ENCODE measurements around the gene MYNN. TPM values are rescaled to one million over a fixed set of nuclear protein-coding genes. Genes with fewer than 3 reads are reported as not detected.
"Not testable (repeated sequence)": the region's sequence is repeated elsewhere in the genome, so short reads cannot be mapped to it uniquely, and the experiment has no call there.

The MYNN gene
- 12.4 TPM for total RNA-seq
- long read RNA-seq, full-length matches to known transcripts, result 31 of 37 reads
- long read RNA-seq, partial matches to known transcripts, result 0 of 37 reads
- long read RNA-seq, other reads (novel, unspliced or antisense), result 6 of 37 reads

GRCh38 chr3:169772897-169773816, at the start of gene MYNN:
Gene MYNN, plus strand, starts transcription at chr3:169773396. Its CDS starts 900 bp downstream, at chr3:169774296.
- H3K4me1 ChIP-seq, result peaks cover 47% of the 10 kb centered on the region
- no peak for TF ChIP-seq CTCF (IDR thresholded peaks at IDR 0.05; ENCODE audit: borderline replicate concordance)
- H3K36me3 ChIP-seq, result peaks cover 40% of the 10 kb centered on the region
- intact Hi-C loops (cut with micrococcal nuclease), result no loop called here
- peak; percentile 92 for DNase-seq
- H3K27ac ChIP-seq (replicated peaks), result peak within 1 kb of the TSS; percentile 99
- H3K9me3 ChIP-seq (replicated peaks), result peaks cover 3% of the 10 kb centered on the region
- peak within 1 kb of the TSS; percentile 100 for H3K4me3 ChIP-seq
- no peaks in the 10 kb centered on the region for H3K27me3 ChIP-seq (ENCODE audit: low read depth)

- H3K27me3 ChIP-seq (ENCODE audit: low read depth); H3K36me3 ChIP-seq; H3K4me1 ChIP-seq; H3K4me3 ChIP-seq; intact Hi-C loops (cut with micrococcal nuclease); H3K27ac ChIP-seq (replicated peaks); DNase-seq: not testable (repeated sequence)
- peaks cover 54% of the 10 kb centered on the region for H3K9me3 ChIP-seq (replicated peaks)
Measured at GRCh38 chr3:169731857-169732256, 41.3 kb upstream of the MYNN start.

GRCh38 chr3:169739067-169739466, 34.1 kb upstream of the MYNN start:
- Histone ChIP-seq H3K27me3 (ENCODE audit: low read depth) (no peaks in the 10 kb centered on the region), H3K9me3 (replicated peaks) (peaks cover 27% of the 10 kb centered on the region), H3K4me3 (no peak overlapping the region), H3K4me1 (no peaks in the 10 kb centered on the region), H3K36me3 (no peaks in the 10 kb centered on the region), H3K27ac (replicated peaks) (no peak overlapping the region)
- DNase-seq, result no peak
- TF ChIP-seq CTCF (IDR thresholded peaks at IDR 0.05; ENCODE audit: borderline replicate concordance), result no peak
- intact Hi-C loops (cut with micrococcal nuclease), result no loop called here

GRCh38 chr3:169744366-169745054, 28.7 kb upstream of the MYNN start:
- no peak overlapping the region for H3K27ac ChIP-seq (replicated peaks)
- H3K4me1 ChIP-seq, result no peaks in the 10 kb centered on the region
- no peaks in the 10 kb centered on the region for H3K36me3 ChIP-seq
- peak; percentile 68 for TF ChIP-seq CTCF (IDR thresholded peaks at IDR 0.05; ENCODE audit: borderline replicate concordance)
- no peaks in the 10 kb centered on the region for H3K9me3 ChIP-seq (replicated peaks)
- DNase-seq, result no peak
- peaks cover 27% of the 10 kb centered on the region for H3K27me3 ChIP-seq (ENCODE audit: low read depth)
- H3K4me3 ChIP-seq, result no peak overlapping the region
- intact Hi-C loops (cut with micrococcal nuclease), result no loop called here

GRCh38 chr3:169746924-169747323, 26.3 kb upstream of the MYNN start:
- DNase-seq, result no peak
- Histone ChIP-seq H3K27me3 (ENCODE audit: low read depth) (peaks cover 47% of the 10 kb centered on the region), H3K27ac (replicated peaks) (no peak overlapping the region), H3K4me1 (no peaks in the 10 kb centered on the region), H3K4me3 (no peak overlapping the region), H3K36me3 (no peaks in the 10 kb centered on the region), H3K9me3 (replicated peaks) (no peaks in the 10 kb centered on the region)
- TF ChIP-seq CTCF (IDR thresholded peaks at IDR 0.05; ENCODE audit: borderline replicate concordance), result no peak
- intact Hi-C loops (cut with micrococcal nuclease), result no loop called here
